Activated CD4-positive, alpha-beta T cell treated with anti-CD3 and anti-CD28 coated beads, Interleukin-10, Interleukin-2, amounts not matched to agents 100 ng/mL and 50 ng/mL, durations not matched to agents 16 hours and 8 hours (primary cell): ENCODE data around the gene COL6A2.
A peak's percentile ranks its signal among the peaks of the same experiment; 100 is the strongest.
"Not testable (repeated sequence)": the region's sequence is repeated elsewhere in the genome, so short reads cannot be mapped to it uniquely, and the experiment has no call there.

Source experiments
- DNase-seq: peaks from one replicate; pipeline ENCODE4 v3.0.0-alpha.2; 2020

Gene COL6A2

GRCh38 chr21:46127239-46128105, 29.6 kb downstream of the COL6A2 start:
- DNase-seq = no peak

GRCh38 chr21:46128106-46128932, 30.4 kb downstream of the COL6A2 start:
- DNase-seq = no peak

DNA sequence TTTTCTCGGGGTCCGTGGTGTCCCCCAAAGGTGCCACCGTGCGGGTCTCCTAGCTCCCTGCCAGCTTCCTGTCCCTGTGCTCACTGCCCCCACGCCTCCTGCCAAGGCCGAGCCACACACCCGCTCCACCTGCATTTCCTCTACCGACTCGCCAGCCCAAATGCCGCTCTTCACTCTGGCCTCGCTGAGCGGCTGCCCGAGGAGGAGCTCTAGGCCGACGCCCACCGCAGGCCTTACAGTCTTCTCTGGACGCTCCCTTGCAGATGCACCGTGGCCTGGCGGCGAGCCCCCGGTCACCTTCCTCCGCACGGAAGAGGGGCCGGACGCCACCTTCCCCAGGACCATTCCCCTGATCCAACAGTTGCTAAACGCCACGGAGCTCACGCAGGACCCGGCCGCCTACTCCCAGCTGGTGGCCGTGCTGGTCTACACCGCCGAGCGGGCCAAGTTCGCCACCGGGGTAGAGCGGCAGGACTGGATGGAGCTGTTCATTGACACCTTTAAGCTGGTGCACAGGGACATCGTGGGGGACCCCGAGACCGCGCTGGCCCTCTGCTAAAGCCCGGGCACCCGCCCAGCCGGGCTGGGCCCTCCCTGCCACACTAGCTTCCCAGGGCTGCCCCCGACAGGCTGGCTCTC, 31.1 kb downstream of the COL6A2 start:
- DNase-seq = no peak

DNA sequence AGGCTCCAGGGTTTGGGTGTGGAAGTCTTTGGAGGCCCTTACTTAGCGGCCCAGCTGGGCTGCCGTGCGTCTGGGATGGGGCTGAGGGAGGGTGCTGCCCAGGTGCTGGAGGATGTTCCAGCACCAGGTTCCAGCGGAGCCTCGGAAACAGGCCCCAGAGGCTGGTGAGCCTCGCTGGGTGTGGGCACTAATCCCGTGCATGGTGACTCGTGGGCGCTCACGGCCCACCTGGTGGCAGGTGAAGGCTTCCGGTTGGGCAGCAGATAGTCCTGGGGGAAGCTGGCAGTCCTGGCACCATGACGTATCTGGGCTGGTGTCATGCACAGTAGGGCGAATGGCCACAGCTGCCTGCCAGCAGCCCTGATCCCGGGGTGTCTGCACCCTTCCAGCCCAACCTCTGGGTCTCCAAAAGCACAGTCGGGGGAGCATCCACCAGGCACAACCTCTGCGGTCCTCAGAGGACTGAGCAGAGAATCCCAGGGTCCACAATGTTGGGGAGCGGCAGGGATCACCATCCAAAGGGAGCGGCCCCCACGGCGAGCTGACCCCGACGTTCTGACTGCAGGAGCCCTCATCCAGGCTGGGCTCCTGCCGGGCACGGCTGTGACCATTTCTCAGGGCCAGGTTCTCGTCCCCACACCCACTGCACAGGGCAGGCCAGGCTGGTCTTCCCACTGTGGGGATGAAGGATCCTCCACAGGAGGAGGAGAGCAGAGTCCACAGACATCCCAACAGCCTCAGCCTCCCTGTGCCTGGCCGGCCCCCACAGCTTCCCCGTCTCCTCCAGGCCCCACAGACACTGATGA, 32.1 kb downstream of the COL6A2 start:
- no peak for DNase-seq

DNA sequence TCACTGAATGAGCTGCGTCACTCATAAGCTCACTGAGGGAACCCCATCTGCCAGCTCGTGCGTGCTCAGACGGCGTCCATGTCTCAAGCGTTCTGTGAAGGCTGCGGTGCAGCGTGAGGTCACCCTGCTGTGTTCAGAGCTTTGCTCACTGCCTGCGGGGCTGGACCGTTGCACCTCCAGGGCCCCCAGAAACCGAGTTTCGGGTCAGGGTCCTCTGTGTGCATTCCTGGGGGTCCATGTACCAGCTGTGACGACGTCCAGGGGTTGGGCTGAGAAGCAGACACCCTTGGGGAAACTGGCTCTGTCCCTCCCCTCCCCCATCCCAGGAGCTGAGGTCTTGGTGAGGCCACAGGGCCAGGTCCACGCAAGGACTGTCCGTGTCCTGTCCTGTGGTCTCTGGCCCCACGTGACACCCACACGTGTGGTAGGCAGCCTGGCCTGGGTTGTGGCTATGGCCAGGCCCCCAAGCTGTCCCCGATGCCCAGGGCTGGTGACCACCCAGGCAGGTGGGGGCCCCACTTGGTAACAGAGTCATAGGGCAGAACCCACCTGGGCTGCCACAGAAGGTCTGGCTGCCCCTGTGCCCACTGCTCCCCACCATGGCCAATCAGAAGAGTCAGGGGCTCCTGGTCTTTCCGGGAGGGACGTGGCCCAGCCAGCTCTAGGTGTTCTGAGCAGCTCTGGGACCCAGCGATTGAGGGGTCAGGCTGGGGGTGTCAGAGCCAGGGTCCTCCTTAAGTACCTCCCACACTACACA, 33.1 kb downstream of the COL6A2 start:
- DNase-seq = no peak

DNA sequence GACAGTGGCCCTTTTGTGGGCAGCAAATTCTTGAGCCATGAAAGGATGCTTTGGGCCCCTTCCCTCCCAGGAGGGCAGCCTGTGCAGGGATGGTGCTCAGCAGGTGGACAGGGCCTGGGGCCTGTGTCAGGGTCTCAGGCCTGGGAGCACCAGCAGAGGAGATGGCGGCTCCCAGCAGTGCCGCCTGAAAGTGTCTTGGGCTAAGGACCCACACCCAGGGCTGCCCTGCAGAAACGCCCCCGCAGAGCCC, 33.6 kb downstream of the COL6A2 start:
- DNase-seq = no peak

- no peak for DNase-seq
Measured at GRCh38 chr21:46131838-46132651, 34.1 kb downstream of the COL6A2 start.

DNA sequence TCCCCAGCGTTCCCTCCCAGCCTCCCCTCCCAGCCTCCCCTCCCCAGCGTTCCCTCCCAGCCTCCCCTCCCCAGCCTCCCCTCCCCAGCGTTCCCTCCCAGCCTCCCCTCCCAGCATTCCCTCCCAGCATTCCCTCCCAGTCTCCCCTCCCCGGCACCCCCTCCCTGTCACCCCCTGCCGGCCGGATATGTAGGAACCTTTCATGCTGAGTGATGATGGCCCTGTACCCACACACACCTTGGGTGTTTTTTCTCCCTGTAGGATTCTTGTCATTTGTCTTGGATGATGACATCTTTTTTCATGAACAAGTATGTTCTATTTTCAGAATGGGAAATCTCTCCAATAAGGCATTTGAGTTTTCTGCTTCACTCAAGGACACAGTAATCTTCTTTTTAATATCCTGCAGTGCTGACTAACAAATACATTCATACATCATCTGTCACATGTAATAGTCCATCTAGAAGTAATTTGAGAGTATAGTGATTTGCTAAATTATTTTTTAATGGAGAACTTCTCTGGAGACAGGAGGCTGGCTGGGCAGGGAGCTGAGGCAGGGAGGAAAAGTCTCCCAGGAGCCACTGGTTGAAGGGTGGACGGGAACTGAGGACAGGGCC, 38.0 kb downstream of the COL6A2 start:
- DNase-seq = no peak

DNA sequence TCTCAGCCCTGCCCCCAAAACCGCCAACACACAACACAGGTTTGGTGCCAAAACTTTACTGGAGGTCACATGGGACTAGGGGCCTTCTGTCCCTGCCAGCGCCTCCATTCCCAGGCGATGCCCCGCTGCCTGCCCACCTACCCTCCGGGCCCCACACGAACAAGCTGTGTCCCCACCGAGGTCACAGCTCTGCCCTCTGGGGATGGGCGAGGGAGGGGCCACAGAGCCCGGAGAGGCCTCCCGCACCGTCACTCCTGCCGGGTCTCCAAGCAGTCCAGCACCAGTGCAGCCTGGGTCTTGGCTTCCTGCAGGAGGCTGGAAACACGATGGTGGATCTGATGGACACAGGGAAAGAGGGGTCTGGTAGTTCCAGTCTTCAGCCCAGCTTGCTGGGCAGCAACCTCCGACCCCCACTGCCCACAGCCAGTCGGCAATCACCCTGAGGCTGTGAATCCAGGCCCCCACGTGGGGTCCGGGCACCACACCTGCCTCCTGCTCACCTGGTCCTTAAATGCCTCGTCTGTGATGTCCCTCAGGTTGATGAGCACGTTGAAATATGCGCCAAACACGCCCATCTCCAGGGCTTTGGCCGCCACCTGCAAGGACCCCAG, 38.9 kb downstream of the COL6A2 start:
- DNase-seq = no peak

- no peak for DNase-seq
Measured at GRCh38 chr21:46137908-46138307, 40.0 kb downstream of the COL6A2 start.

GRCh38 chr21:46138383-46138970, 40.6 kb downstream of the COL6A2 start:
- DNase-seq = no peak

DNA sequence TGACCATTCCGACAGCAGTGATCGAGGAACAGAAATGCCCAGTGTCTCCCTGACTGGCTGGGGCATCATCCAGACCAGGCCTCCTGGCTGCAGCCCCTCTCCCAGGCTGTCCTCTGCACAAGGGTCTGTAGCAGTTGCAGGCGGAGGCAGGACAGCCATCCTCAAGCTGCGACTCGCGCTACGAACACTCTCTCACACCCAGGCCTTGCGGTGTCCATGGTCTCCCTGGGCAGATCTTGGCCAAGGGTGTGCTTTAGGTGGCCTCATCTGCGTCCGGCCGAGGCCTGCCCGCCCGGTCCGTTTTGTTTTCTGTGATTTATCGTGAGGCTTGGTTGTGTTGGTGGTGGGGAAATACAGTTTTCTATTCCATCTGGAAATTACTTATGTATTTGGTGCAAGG, 41.8 kb downstream of the COL6A2 start:
- no peak for DNase-seq

DNA sequence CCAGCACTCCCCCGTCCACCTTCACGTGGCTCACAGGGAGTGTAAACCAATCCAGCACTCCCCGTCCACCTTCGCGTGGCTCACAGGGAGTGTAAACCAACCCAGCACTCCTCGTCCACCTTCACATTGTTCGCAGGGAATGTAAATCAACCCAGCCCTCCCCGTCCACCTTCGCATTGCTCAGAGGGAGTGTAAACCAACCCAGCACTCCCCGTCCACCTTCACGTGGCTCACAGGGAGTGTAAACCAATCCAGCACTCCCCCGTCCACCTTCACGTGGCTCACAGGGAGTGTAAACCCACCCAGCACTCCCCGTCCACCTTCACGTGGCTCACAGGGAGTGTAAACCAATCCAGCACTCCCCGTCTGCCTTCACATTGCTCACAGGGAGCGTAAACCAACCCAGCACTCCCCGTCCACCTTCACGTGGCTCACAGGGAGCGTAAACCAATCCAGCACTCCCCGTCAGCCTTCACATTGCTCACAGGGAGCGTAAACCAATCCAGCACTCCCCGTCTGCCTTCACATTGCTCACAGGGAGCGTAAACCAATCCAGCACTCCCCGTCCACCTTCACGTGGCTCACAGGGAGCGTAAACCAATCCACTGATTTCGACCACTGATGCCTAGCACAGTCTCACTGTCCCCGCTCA, 42.6 kb downstream of the COL6A2 start:
- DNase-seq = not testable (repeated sequence)

- no peak for DNase-seq
Measured at GRCh38 chr21:46141767-46142581, 44.1 kb downstream of the COL6A2 start.

DNA sequence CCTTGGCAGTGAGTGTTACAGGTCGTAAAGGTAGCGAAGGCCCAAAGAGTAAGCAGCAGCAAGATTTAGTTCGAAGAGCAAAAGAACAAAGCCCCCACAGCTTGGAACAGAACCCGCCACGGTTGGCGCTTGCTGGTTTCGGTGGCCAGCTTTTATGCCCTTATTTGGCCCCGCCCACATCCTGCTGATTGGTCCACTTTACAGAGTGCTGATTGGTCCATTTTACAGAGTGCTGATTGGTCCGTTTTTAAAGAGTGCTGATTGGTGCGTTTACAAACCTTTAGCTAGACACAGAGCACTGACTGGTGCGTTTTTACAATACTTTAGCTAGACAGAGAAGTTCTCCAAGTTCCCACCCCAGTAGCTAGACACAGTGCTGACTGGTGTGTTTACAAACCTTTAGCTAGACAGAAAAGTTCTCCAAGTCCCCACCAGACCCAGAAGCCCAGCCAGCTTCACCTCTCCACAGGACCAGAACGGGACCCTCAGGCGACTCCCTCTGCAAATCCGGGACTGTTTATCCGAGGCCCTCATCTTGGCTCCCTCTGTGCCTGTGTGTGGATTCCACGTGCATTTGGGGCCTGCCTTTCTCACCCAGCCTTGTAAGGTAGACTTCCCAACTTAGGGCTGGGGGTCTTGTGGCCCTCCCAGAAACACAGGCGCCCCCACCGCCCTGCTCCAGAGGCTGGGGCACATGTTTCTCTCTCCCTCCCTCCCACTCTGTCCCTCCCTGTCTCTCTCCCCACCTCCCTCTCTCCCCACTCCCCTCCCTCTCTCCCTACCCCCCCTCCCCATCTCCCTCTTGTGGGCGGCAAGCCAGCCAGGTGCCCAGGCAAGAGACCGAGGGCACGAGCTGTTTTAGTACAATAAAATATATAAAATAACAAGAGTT, 44.9 kb downstream of the COL6A2 start:
- DNase-seq = peak; percentile 13

GRCh38 chr21:46144464-46145070, 46.7 kb downstream of the COL6A2 start:
- no peak for DNase-seq
